ENCODE data around the gene CRYBA1.

DNA sequence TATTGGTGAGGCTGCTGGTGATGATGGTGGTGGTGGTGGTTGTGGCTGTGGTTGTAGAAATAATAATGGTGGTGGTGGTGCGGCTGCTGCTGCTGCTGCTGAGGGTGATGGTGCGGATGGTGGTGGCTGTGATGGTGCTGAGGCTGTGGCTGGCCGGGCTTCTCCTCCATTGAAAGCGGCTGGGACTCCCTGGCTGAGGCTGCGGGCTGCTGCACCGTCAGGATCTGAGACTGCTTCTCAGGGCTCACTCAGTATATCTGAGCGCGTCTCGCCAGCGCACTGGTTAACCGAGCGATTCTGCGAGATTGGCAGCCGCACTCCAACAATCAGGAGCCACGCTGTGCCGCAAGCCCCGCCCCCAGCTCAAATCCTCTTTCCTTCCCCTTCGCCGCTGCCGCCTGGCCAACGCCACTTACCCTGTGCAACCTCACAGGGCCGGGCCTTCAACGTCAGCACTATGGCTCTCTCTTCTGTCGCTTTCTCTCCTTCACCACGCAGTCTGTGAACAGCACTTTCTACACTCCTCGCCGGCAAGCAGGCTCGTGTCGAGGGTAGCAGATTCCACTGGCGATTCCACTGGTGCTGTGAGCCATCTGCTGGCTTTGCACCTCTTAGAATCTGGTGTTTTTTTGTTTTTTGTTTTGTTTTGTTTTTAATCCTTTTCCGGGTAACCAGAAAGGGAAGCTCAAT is 47.4 kb downstream of the CRYBA1 start, which contains the start of gene NUFIP2:
- TF ChIP-seq, protein P1, sequence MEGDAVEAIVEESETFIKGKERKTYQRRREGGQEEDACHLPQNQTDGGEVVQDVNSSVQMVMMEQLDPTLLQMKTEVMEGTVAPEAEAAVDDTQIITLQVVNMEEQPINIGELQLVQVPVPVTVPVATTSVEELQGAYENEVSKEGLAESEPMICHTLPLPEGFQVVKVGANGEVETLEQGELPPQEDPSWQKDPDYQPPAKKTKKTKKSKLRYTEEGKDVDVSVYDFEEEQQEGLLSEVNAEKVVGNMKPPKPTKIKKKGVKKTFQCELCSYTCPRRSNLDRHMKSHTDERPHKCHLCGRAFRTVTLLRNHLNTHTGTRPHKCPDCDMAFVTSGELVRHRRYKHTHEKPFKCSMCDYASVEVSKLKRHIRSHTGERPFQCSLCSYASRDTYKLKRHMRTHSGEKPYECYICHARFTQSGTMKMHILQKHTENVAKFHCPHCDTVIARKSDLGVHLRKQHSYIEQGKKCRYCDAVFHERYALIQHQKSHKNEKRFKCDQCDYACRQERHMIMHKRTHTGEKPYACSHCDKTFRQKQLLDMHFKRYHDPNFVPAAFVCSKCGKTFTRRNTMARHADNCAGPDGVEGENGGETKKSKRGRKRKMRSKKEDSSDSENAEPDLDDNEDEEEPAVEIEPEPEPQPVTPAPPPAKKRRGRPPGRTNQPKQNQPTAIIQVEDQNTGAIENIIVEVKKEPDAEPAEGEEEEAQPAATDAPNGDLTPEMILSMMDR (IDR thresholded peaks at IDR 0.05; ENCODE audit: low read length) = no peak
- no peak for TF ChIP-seq EZH2 (optimal IDR thresholded peaks at IDR 0.05; ENCODE audit: low read depth, low read length)
- TF ChIP-seq EZH2phosphoT487 (IDR thresholded peaks at IDR 0.05; ENCODE audit: low read length) = no peak
